ENCODE measurements around the gene ACOT11. TPM values are rescaled to one million over a fixed set of nuclear protein-coding genes. Genes with fewer than 3 reads are reported as not detected.

Gene ACOT11
- total RNA-seq, 2 experiments from 2014 or later: 0.50 to 0.91 TPM

GRCh38 chr1:54575161-54575560 lies 27.1 kb downstream of the ACOT11 start:
- no peaks in the 10 kb centered on the region for H3K27me3 ChIP-seq (ENCODE audit: control insufficient read depth in 1 of 2, insufficient read depth in 2 of 2, low read length in 2 of 2)
- no peaks in the 10 kb centered on the region for H3K27me3 Mint-ChIP-seq
- POLR2A ChIA-PET: no interaction called here
- H3K9me3 ChIP-seq (ENCODE audit: control insufficient read depth in 1 of 2, insufficient read depth in 1 of 2, low read length in 2 of 2): no peaks in the 10 kb centered on the region
- no peaks in the 10 kb centered on the region for H3K4me1 ChIP-seq (ENCODE audit: insufficient read depth, low read length)
- H3K4me3 ChIP-seq (ENCODE audit: low read length): no peak overlapping the region
- TF ChIP-seq CTCF (IDR thresholded peaks at IDR 0.05): no peak
- H3K27ac ChIP-seq (ENCODE audit: low read depth in 1 of 2, low read length in 2 of 2): no peak overlapping the region
- CTCF ChIA-PET: no interaction called here
- no peaks in the 10 kb centered on the region for H3K4me1 Mint-ChIP-seq (ENCODE audit: low read depth)
- no peak overlapping the region for H3K4me3 Mint-ChIP-seq
- no peak overlapping the region for H3K27ac Mint-ChIP-seq
- intact Hi-C loops (cut with DNase I, micrococcal nuclease): no loop called here
- ATAC-seq (ENCODE audit: poor library complexity) (no peak), DNase-seq (no peak)
- H3K36me3 ChIP-seq (ENCODE audit: insufficient read depth, low read length): no peaks in the 10 kb centered on the region
- H3K9me3 Mint-ChIP-seq: no peaks in the 10 kb centered on the region
- no peaks in the 10 kb centered on the region for H3K36me3 Mint-ChIP-seq (ENCODE audit: low read depth)

- Mint-ChIP-seq H3K27ac (no peak overlapping the region), H3K36me3 (ENCODE audit: low read depth) (no peaks in the 10 kb centered on the region), H3K9me3 (no peaks in the 10 kb centered on the region), H3K4me3 (no peak overlapping the region), H3K27me3 (no peaks in the 10 kb centered on the region), H3K4me1 (ENCODE audit: low read depth) (no peaks in the 10 kb centered on the region)
- DNase-seq (no peak), ATAC-seq (ENCODE audit: poor library complexity) (no peak)
- ChIA-PET POLR2A (no interaction called here), CTCF (interaction anchor here (0.5 kb wide), 1 partner anchor 18 kb away, joined by 3 read pairs; no protein-coding TSS in a partner anchor)
- H3K4me3 ChIP-seq (ENCODE audit: low read length): no peak overlapping the region
- no peaks in the 10 kb centered on the region for H3K4me1 ChIP-seq (ENCODE audit: insufficient read depth, low read length)
- H3K36me3 ChIP-seq (ENCODE audit: insufficient read depth, low read length): no peaks in the 10 kb centered on the region
- no peaks in the 10 kb centered on the region for H3K9me3 ChIP-seq (ENCODE audit: control insufficient read depth in 1 of 2, insufficient read depth in 1 of 2, low read length in 2 of 2)
- TF ChIP-seq CTCF (IDR thresholded peaks at IDR 0.05): no peak
- intact Hi-C loops (cut with DNase I, micrococcal nuclease): no loop called here
- no peak overlapping the region for H3K27ac ChIP-seq (ENCODE audit: low read depth in 1 of 2, low read length in 2 of 2)
- no peaks in the 10 kb centered on the region for H3K27me3 ChIP-seq (ENCODE audit: control insufficient read depth in 1 of 2, insufficient read depth in 2 of 2, low read length in 2 of 2)
Observed at GRCh38 chr1:54575605-54576290, 27.7 kb downstream of the ACOT11 start.

GRCh38 chr1:54577612-54578011 lies 29.6 kb downstream of the ACOT11 start:
- Mint-ChIP-seq H3K36me3 (ENCODE audit: low read depth) (no peaks in the 10 kb centered on the region), H3K27ac (no peak overlapping the region), H3K4me3 (no peak overlapping the region), H3K27me3 (no peaks in the 10 kb centered on the region), H3K4me1 (ENCODE audit: low read depth) (no peaks in the 10 kb centered on the region), H3K9me3 (no peaks in the 10 kb centered on the region)
- TF ChIP-seq CTCF (IDR thresholded peaks at IDR 0.05): no peak
- Histone ChIP-seq H3K4me3 (ENCODE audit: low read length) (no peak overlapping the region), H3K27me3 (ENCODE audit: control insufficient read depth in 1 of 2, insufficient read depth in 2 of 2, low read length in 2 of 2) (no peaks in the 10 kb centered on the region), H3K36me3 (ENCODE audit: insufficient read depth, low read length) (no peaks in the 10 kb centered on the region), H3K4me1 (ENCODE audit: insufficient read depth, low read length) (no peaks in the 10 kb centered on the region), H3K9me3 (ENCODE audit: control insufficient read depth in 1 of 2, insufficient read depth in 1 of 2, low read length in 2 of 2) (no peaks in the 10 kb centered on the region), H3K27ac (ENCODE audit: low read depth in 1 of 2, low read length in 2 of 2) (no peak overlapping the region)
- ATAC-seq (ENCODE audit: poor library complexity) (no peak), DNase-seq (no peak)
- CTCF ChIA-PET: no interaction called here
- intact Hi-C loops (cut with DNase I, micrococcal nuclease): no loop called here
- POLR2A ChIA-PET: no interaction called here
